Hepatocyte (in vitro differentiated cells): ENCODE data around the gene PTPRU. TPM values are rescaled to one million over a fixed set of nuclear protein-coding genes. Genes with fewer than 3 reads are reported as not detected.

Experiments
- DNase-seq: peaks from one replicate; pipeline ENCODE4 v3.0.0-alpha.2; 2016; ENCODE audit warnings: low spot score
- H2AFZ ChIP-seq: fragments of 200-600 bp; sonication (generic); 2 replicates; pipeline ENCODE4 v1.6.0; 2016; ENCODE audit warnings: antibody characterized with exemption, mild to moderate bottlenecking
- H3K27ac ChIP-seq: fragments of 200-600 bp; sonication (generic); 2 replicates; pipeline ENCODE4 v1.5.1; 2016; ENCODE audit warnings: mild to moderate bottlenecking
- H3K27me3 ChIP-seq: fragments of 200-600 bp; sonication (generic); 2 replicates; pipeline ENCODE4 v1.6.1; 2016
- H3K36me3 ChIP-seq: fragments of 200-600 bp; sonication (generic); replicated peaks from 2 replicates; pipeline ENCODE4 v1.5.1; 2016; ENCODE audit warnings: low read depth; ENCODE audit not compliant: insufficient read depth
- H3K4me1 ChIP-seq: fragments of 200-600 bp; sonication (generic); 2 replicates; pipeline ENCODE4 v1.5.1; 2016; ENCODE audit warnings: mild to moderate bottlenecking, moderate library complexity; ENCODE audit not compliant: insufficient read depth
- H3K4me2 ChIP-seq: fragments of 200-600 bp; sonication (generic); 2 replicates; pipeline ENCODE4 v1.6.0; 2016
- H3K4me3 ChIP-seq: fragments of 200-600 bp; sonication (generic); 2 replicates; pipeline ENCODE4 v1.5.1; 2016; ENCODE audit warnings: mild to moderate bottlenecking
- H3K79me2 ChIP-seq: fragments of 200-600 bp; sonication (generic); 2 replicates; pipeline ENCODE4 v1.6.0; 2017; ENCODE audit warnings: mild to moderate bottlenecking
- H3K9me2 ChIP-seq: fragments of 200-600 bp; sonication (generic); replicated peaks from 2 replicates; pipeline ENCODE4 v1.6.0; 2017; ENCODE audit warnings: mild to moderate bottlenecking; ENCODE audit not compliant: insufficient read depth
- H3K9me3 ChIP-seq: fragments of 200-600 bp; sonication (generic); 2 replicates; pipeline ENCODE4 v1.5.1; 2016; ENCODE audit warnings: low read depth, mild to moderate bottlenecking
- H4K20me1 ChIP-seq: fragments of 200-600 bp; sonication (generic); 2 replicates; pipeline ENCODE4 v1.6.0; 2016; ENCODE audit warnings: mild to moderate bottlenecking; ENCODE audit not compliant: insufficient read depth, poor library complexity, severe bottlenecking
- EZH2 ChIP-seq: fragments of 200-600 bp; sonication (generic); IDR thresholded peaks from 2 replicates; pipeline ENCODE4 v1.6.1; 2016; ENCODE audit warnings: antibody characterized with exemption, mild to moderate bottlenecking, borderline replicate concordance
- EZH2phosphoT487 ChIP-seq: fragments of 200-600 bp; sonication (generic); IDR thresholded peaks from one replicate; pipeline ENCODE4 v1.6.1; 2018; ENCODE audit warnings: antibody characterized with exemption, mild to moderate bottlenecking, low read depth, moderate library complexity; ENCODE audit not compliant: unreplicated experiment, severe bottlenecking
- WGBS: methylation state at CpG from one replicate; pipeline ENCODE4 v1.1.6; 2016; ENCODE audit warnings: low lambda C conversion rate; ENCODE audit errors: missing lambda C conversion rate; 5-methylcytosine and 5-hydroxymethylcytosine counted together
- polyA plus RNA-seq: library from polyadenylated mRNA; unstranded; fragments of >200 nt; fragmentation: Nextera tagmentation; extraction: Ambion mirVana; gene quantifications from 2 replicates; pipeline ENCODE4 v1.2.1, GENCODE V29; 2016
- total RNA-seq: library from RNA; depleted of rRNA; stranded (reverse); fragments of >200 nt; gene quantifications from 2 replicates; pipeline ENCODE4 v1.2.3, GENCODE V29; 2014
- TF ChIP-seq, protein P1 (sequence below): fragments of 200-600 bp; sonication (generic); IDR thresholded peaks from 2 replicates; pipeline ENCODE4 v1.5.1; 2016; ENCODE audit warnings: antibody characterized with exemption, mild to moderate bottlenecking; ENCODE audit not compliant: poor library complexity

Gene PTPRU
- total and polyA plus RNA-seq, 2 experiments from 2014 or later: 34.3 to 38.7 TPM

DNA sequence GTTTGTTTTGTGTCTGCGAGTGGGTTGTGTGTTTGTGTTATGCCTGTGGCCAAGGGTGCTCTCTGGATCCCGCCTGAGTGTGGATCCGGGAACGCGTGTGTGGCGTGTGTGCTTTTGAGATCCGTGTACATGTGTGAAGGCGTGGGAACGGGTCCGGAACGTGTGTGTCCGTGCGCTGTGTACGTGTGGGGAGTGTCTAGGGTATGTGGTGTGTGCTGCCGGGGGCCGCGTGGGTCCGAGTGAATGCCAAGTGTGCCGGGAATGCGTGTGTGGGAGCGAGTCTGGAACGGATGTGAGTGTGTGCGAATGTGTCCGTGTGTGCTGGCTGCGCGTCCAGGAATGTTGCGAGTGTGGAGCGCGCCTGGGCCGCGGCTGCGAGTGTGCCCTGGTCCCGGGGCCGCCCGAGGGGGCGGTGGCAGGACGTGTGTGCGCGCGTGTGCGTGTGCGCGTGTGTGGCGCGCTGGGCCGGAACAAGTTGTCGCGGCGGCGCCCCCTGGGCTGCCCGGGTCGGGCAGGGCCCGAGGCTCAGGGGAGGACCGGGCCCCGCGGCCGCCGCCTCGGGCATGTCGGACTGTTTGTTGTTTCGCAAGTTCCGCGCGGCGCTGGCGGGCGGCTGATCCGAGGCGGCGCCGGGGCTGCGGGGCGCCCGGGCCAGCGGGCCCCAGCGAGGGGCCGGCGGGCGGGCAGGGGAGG, 953 bp downstream of the PTPRU start:
- peaks cover 18% of the 10 kb centered on the region for H3K4me1 ChIP-seq
- peaks cover 30% of the 10 kb centered on the region for H3K79me2 ChIP-seq
- H3K27ac ChIP-seq: peak overlapping the region; percentile 85
- no peaks in the 10 kb centered on the region for H3K9me3 ChIP-seq
- H2AFZ ChIP-seq: peak overlapping the region; percentile 78
- peak overlapping the region; percentile 80 for H3K4me2 ChIP-seq
- 1% methylated on average over 64 of the region's 79 CpGs for WGBS
- no peak for TF ChIP-seq EZH2
- TF ChIP-seq EZH2phosphoT487: no peak
- TF ChIP-seq, protein P1, sequence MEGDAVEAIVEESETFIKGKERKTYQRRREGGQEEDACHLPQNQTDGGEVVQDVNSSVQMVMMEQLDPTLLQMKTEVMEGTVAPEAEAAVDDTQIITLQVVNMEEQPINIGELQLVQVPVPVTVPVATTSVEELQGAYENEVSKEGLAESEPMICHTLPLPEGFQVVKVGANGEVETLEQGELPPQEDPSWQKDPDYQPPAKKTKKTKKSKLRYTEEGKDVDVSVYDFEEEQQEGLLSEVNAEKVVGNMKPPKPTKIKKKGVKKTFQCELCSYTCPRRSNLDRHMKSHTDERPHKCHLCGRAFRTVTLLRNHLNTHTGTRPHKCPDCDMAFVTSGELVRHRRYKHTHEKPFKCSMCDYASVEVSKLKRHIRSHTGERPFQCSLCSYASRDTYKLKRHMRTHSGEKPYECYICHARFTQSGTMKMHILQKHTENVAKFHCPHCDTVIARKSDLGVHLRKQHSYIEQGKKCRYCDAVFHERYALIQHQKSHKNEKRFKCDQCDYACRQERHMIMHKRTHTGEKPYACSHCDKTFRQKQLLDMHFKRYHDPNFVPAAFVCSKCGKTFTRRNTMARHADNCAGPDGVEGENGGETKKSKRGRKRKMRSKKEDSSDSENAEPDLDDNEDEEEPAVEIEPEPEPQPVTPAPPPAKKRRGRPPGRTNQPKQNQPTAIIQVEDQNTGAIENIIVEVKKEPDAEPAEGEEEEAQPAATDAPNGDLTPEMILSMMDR: no peak
- no peaks in the 10 kb centered on the region for H3K27me3 ChIP-seq
- H3K4me3 ChIP-seq: peak overlapping the region; percentile 36
- H3K9me2 ChIP-seq: no peaks in the 10 kb centered on the region
- no peaks in the 10 kb centered on the region for H4K20me1 ChIP-seq
- peak; percentile 83 for DNase-seq
- H3K36me3 ChIP-seq: no peaks in the 10 kb centered on the region

DNA sequence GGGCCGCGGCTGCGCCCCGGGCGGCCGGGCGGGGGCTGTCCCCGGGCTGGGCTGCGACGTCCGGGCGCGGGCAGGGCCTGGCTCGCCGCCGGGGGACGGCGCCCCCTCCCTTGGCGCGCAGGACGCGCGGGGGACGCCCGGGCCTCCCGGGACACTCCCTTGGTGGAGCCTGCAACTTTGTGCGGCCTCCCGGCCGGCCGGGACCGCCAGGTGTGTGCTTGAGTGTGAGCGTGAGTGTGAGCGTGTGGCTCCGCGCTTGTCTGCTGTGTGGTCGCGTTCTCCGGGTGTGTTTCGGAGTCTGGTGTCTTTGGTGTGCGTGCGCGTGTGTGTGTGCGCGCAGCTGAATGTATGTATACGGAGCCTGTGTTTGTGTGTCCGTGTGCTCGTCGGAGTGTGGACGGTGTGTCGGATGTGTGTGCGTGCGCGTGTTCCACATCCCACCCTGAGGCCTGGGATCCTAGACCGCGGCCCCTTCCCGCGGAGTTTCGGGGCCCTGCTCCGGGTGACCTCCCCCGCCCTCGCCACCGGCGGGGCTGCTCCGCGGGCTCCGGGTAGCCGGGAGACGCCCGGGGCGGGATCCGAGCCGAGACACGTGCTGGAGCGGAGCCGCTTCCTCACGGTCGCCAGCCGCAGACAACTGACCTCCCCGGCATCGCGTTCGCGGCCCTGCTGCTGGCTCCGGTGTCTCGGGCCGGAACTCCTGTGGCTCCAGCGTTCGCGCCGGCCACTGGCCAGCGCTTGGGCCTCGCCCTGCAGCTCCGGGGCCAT, 1.7 kb downstream of the PTPRU start:
- Histone ChIP-seq H3K79me2 (peaks cover 37% of the 10 kb centered on the region), H3K4me1 (peaks cover 18% of the 10 kb centered on the region), H3K4me3 (peak overlapping the region; percentile 75), H4K20me1 (no peaks in the 10 kb centered on the region), H2AFZ (peak overlapping the region; percentile 63), H3K4me2 (peak overlapping the region; percentile 98), H3K27me3 (no peaks in the 10 kb centered on the region), H3K9me3 (no peaks in the 10 kb centered on the region), H3K36me3 (no peaks in the 10 kb centered on the region), H3K9me2 (no peaks in the 10 kb centered on the region), H3K27ac (peak overlapping the region; percentile 88)
- WGBS: 1% methylated on average over 69 of the region's 93 CpGs
- peak; percentile 73 for DNase-seq
- no peak for TF ChIP-seq EZH2
- TF ChIP-seq, protein P1: no peak
- TF ChIP-seq EZH2phosphoT487: no peak

DNA sequence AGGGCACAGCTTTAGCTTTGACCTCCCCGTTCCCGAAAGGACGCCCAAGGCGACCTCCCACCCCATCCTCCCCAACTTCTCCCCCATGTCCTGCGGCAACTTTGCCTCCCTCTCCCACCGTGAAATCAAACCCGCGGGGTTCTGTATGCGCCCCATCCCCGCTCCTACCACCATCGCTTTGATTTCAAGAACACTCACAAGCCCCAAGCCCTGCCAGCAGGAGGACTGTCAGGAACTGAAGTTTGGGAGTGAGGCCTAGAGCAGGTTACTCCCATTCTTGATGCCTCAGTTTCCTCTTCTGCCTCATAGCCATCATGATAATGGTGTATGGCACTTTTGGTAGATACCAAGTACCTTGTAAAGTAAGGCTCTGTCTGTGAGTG, 2.3 kb downstream of the PTPRU start:
- H3K27me3 ChIP-seq: no peaks in the 10 kb centered on the region
- no peaks in the 10 kb centered on the region for H3K9me3 ChIP-seq
- H3K36me3 ChIP-seq: no peaks in the 10 kb centered on the region
- 40% methylated on average over 10 of the region's 11 CpGs for WGBS
- H3K79me2 ChIP-seq: peaks cover 42% of the 10 kb centered on the region
- H3K27ac ChIP-seq: peak overlapping the region; percentile 88
- TF ChIP-seq EZH2 (no peak), EZH2phosphoT487 (no peak)
- TF ChIP-seq, protein P1: no peak
- peak overlapping the region; percentile 98 for H3K4me2 ChIP-seq
- DNase-seq: no peak
- peak overlapping the region; percentile 63 for H2AFZ ChIP-seq
- no peaks in the 10 kb centered on the region for H3K9me2 ChIP-seq
- H3K4me3 ChIP-seq: no peak overlapping the region
- H3K4me1 ChIP-seq: peaks cover 18% of the 10 kb centered on the region
- H4K20me1 ChIP-seq: no peaks in the 10 kb centered on the region
